ENCODE results near the gene SOX12. TPM values are rescaled to one million over a fixed set of nuclear protein-coding genes. Genes with fewer than 3 reads are reported as not detected.

Gene SOX12
- total RNA-seq, 1 donor from 2014 or later: 9.8 TPM

DNA sequence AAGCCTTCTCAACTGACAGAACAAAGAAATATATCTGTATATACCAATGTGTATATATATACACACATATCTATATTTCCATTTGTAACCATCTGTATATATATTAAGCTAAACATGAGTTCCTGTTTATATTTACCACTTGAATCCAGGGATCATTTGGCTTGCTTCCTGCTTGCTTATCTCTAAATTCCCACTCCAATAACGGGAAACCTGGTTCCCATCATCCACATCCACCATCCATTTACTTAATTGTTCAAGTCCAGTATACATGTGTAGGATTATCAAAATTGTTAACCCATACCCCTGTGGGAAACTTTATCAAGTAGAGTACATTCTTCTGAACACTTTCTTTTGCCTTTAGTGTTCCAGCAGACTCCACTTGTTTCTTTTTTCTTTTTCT is 12.5 kb upstream of the SOX12 start:
- DNase-seq (no peak), ATAC-seq (no peak)
- H3K4me1 ChIP-seq: peaks cover 26% of the 10 kb centered on the region
- no peaks in the 10 kb centered on the region for H3K9me3 ChIP-seq
- TF ChIP-seq, protein P1, sequence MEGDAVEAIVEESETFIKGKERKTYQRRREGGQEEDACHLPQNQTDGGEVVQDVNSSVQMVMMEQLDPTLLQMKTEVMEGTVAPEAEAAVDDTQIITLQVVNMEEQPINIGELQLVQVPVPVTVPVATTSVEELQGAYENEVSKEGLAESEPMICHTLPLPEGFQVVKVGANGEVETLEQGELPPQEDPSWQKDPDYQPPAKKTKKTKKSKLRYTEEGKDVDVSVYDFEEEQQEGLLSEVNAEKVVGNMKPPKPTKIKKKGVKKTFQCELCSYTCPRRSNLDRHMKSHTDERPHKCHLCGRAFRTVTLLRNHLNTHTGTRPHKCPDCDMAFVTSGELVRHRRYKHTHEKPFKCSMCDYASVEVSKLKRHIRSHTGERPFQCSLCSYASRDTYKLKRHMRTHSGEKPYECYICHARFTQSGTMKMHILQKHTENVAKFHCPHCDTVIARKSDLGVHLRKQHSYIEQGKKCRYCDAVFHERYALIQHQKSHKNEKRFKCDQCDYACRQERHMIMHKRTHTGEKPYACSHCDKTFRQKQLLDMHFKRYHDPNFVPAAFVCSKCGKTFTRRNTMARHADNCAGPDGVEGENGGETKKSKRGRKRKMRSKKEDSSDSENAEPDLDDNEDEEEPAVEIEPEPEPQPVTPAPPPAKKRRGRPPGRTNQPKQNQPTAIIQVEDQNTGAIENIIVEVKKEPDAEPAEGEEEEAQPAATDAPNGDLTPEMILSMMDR (IDR thresholded peaks at IDR 0.05): no peak
- H3K27me3 ChIP-seq (ENCODE audit: low read depth): no peaks in the 10 kb centered on the region
- H3K27ac ChIP-seq: no peak overlapping the region
- no peak overlapping the region for H3K4me3 ChIP-seq
- intact Hi-C loops (cut with DNase I): no loop called here
- H3K36me3 ChIP-seq: no peaks in the 10 kb centered on the region

DNA sequence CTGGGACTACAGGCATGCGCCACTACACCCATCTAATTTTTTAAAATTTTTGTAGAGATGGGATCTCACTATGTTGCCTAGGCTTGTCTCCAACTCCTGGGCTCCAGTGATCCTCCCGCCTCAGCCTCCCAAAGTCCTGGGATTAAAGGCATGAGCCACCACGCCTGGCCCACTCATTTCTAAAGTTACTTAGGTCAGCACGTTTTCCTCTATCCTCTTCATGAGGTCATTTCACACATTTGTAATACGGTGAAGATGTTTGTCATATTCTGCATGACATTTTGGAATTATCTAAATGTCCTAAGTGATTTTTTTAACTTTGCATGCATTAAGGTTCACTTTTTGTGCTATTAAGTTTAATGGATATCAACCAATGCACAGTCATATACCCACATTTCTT is 11.9 kb upstream of the SOX12 start:
- Histone ChIP-seq H3K4me3 (no peak overlapping the region), H3K9me3 (no peaks in the 10 kb centered on the region), H3K36me3 (no peaks in the 10 kb centered on the region), H3K27me3 (ENCODE audit: low read depth) (no peaks in the 10 kb centered on the region), H3K4me1 (peaks cover 25% of the 10 kb centered on the region), H3K27ac (no peak overlapping the region)
- ATAC-seq (no peak), DNase-seq (no peak)
- intact Hi-C loops (cut with DNase I): no loop called here
- TF ChIP-seq, protein P1 (IDR thresholded peaks at IDR 0.05): no peak

DNA sequence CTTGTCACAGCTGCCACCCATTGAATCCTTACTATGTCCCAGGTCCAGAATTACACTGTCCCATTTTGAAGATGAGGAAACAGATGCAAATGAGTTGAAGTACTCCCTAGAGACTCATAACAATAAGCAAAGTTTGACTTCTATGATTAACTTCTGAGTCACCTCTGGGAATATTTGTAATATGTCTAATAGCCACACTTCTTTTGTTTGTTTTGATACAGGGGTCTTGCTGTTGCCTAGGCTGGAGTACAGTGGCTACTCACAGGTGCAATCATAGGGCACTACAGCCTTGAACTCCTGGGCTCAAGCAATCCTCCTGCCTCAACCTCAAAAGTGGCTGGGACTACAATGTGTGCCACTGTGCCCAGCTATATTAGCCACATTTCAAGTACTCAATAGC is 11.4 kb upstream of the SOX12 start:
- TF ChIP-seq, protein P1 (IDR thresholded peaks at IDR 0.05): no peak
- ATAC-seq (no peak), DNase-seq (no peak)
- H3K4me3 ChIP-seq: no peak overlapping the region
- H3K27me3 ChIP-seq (ENCODE audit: low read depth): no peaks in the 10 kb centered on the region
- no peaks in the 10 kb centered on the region for H3K9me3 ChIP-seq
- H3K36me3 ChIP-seq: no peaks in the 10 kb centered on the region
- H3K27ac ChIP-seq: no peak overlapping the region
- peaks cover 20% of the 10 kb centered on the region for H3K4me1 ChIP-seq
- intact Hi-C loops (cut with DNase I): no loop called here

DNA sequence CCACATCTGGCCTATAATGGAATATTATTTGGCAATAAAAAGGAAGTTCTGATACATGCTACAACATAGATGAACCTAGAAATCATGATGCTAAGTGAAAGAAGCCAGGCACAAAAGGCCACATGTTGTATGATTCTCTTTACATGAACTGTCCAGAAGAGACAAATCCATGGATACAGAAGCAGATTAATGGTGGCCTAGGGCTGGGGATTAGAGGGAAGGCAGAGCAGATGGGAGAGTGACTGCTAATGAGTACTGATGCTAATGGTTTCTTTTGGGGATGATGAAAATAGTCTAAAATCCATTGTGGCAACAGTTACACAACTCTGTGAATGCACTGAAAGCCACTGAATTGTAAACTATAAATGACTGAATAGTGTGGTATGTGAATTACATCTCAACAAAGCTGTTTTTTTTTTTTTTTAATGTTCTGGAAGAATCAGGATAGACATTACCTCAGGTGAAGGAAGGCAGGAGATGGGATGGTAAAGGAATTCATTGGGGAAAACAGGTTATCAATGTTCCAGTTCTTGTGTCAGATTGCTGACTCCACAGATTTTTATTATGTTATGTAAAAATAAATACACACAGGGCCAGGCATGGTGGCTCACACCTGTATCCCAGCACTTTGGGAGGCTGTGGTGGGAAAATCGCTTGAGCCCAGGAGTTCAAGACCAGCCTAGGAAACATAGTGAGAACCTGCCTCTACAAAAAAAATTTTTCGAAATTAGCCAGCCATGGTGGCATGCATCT is 8.9 kb upstream of the SOX12 start:
- no peaks in the 10 kb centered on the region for H3K9me3 ChIP-seq
- intact Hi-C loops (cut with DNase I): no loop called here
- H3K4me1 ChIP-seq: no peaks in the 10 kb centered on the region
- H3K4me3 ChIP-seq: no peak overlapping the region
- H3K36me3 ChIP-seq: no peaks in the 10 kb centered on the region
- H3K27ac ChIP-seq: no peak overlapping the region
- DNase-seq: no peak
- ATAC-seq: no peak
- TF ChIP-seq, protein P1 (IDR thresholded peaks at IDR 0.05): no peak
- H3K27me3 ChIP-seq (ENCODE audit: low read depth): no peaks in the 10 kb centered on the region

DNA sequence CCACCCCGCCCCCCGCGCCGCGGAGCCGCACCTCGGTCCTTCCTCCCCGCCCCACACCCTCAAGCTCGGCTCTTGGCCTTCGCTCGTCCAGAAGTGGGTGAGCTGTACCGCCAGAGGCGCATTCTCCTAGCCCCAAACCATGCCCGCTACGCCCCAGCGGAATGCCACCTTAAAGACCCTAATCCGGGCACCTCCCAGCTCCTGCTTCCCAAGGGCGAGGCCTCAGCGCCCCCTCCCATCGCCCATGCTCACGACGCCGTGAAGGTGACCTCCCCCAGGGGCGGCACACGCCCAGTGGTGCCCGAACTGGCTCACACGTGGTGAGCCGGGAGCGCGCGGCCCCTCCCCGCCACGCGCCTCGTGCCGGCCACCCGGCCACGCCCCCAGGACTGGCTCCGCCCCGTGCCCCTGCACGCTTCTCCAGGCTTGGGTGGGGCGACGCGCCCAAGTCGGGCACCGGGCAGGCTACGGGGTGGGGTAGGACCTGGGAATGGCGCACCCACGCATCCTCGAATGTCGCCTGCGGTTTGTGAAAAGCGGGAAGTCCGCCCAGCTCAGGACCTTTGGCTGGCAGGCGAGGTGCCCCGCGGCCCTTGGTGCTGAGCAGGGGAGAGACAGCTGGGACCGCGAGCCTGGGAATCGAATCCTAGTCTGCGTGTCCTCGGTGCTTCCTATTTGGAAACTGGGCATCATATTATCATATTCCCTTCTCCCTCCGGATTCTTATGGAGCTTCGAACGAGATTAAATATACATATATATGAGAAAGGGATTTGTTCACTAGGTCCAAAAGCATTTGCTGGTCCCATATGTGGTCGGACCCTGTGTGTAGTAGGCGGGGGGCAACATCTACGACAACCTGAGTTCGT is 941 bp upstream of the SOX12 start:
- H3K4me1 ChIP-seq: peaks cover 29% of the 10 kb centered on the region
- ATAC-seq (peak; percentile 90 to 91), DNase-seq (peak; percentile 96)
- peak overlapping the region; percentile 81 for H3K4me3 ChIP-seq
- H3K9me3 ChIP-seq: no peaks in the 10 kb centered on the region
- TF ChIP-seq, protein P1 (IDR thresholded peaks at IDR 0.05): peak; percentile 38
- no peaks in the 10 kb centered on the region for H3K36me3 ChIP-seq
- intact Hi-C loops (cut with DNase I): no loop called here
- H3K27ac ChIP-seq: peak overlapping the region; percentile 92
- H3K27me3 ChIP-seq (ENCODE audit: low read depth): no peaks in the 10 kb centered on the region
